ENCODE results near the gene RRP1. TPM values are rescaled to one million over a fixed set of nuclear protein-coding genes. Genes with fewer than 3 reads are reported as not detected.

The RRP1 gene
- total RNA-seq, 1 donor from 2014 or later = 10.3 TPM

GRCh38 chr21:43850728-43851295 is 61.4 kb downstream of the RRP1 start:
- no peak for DNase-seq (ENCODE audit: low spot score)
- intact Hi-C loops (cut with DNase I) = no loop called here

DNA sequence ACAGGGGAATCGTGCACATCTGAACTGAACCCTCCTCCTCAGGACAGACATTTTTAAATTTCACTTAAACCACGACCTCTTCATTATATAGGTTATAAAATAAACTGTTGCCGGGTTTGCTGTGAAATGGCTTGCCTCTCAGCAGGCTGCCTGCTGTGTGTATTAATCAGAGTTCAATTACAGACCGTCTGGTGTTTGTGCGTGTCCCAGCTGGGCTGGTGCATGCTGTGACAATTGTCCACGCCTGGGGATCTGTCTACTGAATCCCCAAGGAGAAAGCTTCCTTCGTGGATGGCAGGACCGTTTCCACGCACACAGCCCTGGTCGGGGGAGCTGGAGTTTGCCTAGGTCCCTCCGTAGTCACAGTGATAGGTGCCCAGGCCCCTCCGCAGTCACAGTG is 62.2 kb downstream of the RRP1 start:
- no peak for DNase-seq (ENCODE audit: low spot score)
- intact Hi-C loops (cut with DNase I) = no loop called here

- intact Hi-C loops (cut with DNase I) = no loop called here
- DNase-seq (ENCODE audit: low spot score) = no peak
Measured at GRCh38 chr21:43853851-43854772, 64.7 kb downstream of the RRP1 start.

Other genes with a start within 250 kb of the RRP1 start
- gene HSF2BP, start 130.1 kb upstream of the RRP1 start, total RNA-seq = not detected
- gene RRP1B, start 130.0 kb upstream of the RRP1 start, total RNA-seq = 8.7 TPM
- gene PDXK, start 70.4 kb upstream of the RRP1 start, total RNA-seq = 56.9 TPM
- gene CSTB, start 13.3 kb upstream of the RRP1 start, total RNA-seq = 34.6 TPM
- gene AGPAT3, start 75.6 kb downstream of the RRP1 start, total RNA-seq = 51.5 TPM
- gene TRAPPC10, start 222.7 kb downstream of the RRP1 start, total RNA-seq = 22.2 TPM

All from cardiac septum (tissue), 1 donor.